ENCODE measurements around the gene UMODL1.

- TF ChIP-seq CTCF (conservative IDR thresholded peaks at IDR 0.05; ENCODE audit: low read length) (no peak), EZH2phosphoT487 (IDR thresholded peaks at IDR 0.05; ENCODE audit: borderline replicate concordance, low read depth, low read length) (no peak)
Observed at GRCh38 chr21:42144679-42145568, 73.8 kb downstream of the UMODL1 start.

All from OCI-LY7 (cell line).